Endometrium (tissue), 2 donors: ENCODE measurements around the gene ST7.
A peak's percentile ranks its signal among the peaks of the same experiment; 100 is the strongest.
"Not testable (repeated sequence)": the region's sequence is repeated elsewhere in the genome, so short reads cannot be mapped to it uniquely, and the experiment has no call there.

ENCODE experiments used
- FAIRE-seq: peaks from 2 replicates; lab custom pipeline; 2012; peaks lifted over from hg19 to GRCh38; lab: Jason Lieb, UNC
- donor health status: control.
- donor health status: control.

ST7 gene, protein sequence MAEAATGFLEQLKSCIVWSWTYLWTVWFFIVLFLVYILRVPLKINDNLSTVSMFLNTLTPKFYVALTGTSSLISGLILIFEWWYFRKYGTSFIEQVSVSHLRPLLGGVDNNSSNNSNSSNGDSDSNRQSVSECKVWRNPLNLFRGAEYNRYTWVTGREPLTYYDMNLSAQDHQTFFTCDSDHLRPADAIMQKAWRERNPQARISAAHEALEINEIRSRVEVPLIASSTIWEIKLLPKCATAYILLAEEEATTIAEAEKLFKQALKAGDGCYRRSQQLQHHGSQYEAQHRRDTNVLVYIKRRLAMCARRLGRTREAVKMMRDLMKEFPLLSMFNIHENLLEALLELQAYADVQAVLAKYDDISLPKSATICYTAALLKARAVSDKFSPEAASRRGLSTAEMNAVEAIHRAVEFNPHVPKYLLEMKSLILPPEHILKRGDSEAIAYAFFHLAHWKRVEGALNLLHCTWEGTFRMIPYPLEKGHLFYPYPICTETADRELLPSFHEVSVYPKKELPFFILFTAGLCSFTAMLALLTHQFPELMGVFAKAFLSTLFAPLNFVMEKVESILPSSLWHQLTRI

GRCh38 chr7:116953372-116953905 is at the start of gene ST7:
ST7 (plus strand) TSS chr7:116953501; CDS start chr7:116953541, 40 bp downstream.
- FAIRE-seq: no peak

DNA sequence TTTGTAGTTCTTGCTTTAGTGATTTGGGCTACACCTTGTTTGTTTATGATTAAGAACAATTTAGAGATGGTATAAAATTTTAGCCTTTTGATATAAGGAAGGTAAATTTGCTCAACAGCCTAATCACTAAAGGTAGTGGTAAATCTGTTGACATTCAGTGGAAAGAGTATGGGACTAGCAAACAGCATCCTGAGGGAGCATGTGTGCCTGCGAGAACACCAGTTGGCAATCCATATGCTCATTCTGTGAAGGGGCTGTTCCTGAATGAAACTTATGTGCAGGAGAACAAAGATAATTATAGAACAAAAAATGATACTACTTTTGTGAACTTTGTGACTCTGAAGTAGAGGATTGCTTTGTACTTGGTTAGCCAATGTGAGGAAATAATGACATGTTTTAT is 46.9 kb upstream of the ST7 start:
- FAIRE-seq: no peak

- FAIRE-seq: no peak
These were observed 42.9 kb upstream of the ST7 start for GRCh38 chr7:116910383-116910782.

GRCh38 chr7:116911801-116912200 is 41.5 kb upstream of the ST7 start:
- FAIRE-seq: peak; percentile 59

DNA sequence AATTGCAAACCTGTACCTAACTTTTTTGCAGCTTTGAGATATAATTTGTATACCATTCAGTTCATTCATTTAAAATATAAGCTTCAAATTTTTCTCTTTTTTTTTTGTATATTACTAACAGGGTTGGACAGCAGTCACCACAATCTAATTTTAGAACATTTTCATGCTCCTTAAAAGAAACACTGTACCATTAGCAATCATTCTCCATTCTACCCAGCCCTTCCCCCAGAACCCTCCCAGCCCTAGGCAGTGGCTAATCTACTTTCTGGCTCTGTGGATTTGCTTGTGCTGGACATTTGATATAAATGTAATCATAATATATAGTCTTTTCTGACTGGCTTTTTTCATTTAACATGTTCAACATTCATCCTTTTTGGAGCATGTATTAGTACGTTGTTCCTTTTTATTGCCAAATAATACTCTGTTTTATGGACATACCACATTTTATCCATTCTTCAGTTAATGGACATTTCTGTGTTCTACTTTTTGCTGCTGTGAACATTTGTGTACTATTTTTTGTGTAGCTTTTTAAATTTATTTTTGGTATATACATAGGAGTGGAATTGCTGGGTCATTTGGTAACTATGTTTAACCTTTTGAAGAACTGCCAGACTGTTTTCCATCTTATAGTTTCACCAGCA is 40.9 kb upstream of the ST7 start:
- FAIRE-seq: no peak

DNA sequence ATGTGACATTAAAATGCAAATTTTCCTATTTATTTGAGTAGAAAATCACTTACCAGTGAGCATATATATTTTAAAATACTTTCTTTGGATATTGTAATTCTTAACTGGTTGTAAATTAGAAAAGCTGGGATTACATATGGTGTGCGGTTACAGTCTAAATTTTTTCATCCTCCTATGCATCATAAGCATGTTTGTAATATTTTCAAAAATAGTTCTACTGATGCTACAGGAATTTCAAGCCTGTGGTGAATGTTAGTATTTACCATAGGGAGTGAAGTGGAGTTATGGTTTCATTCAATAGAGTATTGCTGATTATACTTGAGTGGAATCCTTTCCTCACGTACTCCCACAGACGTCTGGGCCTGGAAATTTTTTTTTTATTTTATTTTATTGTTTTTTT is 34.6 kb upstream of the ST7 start:
- no peak for FAIRE-seq

- no peak for FAIRE-seq
These were observed 32.9 kb upstream of the ST7 start for GRCh38 chr7:116920359-116920758.

DNA sequence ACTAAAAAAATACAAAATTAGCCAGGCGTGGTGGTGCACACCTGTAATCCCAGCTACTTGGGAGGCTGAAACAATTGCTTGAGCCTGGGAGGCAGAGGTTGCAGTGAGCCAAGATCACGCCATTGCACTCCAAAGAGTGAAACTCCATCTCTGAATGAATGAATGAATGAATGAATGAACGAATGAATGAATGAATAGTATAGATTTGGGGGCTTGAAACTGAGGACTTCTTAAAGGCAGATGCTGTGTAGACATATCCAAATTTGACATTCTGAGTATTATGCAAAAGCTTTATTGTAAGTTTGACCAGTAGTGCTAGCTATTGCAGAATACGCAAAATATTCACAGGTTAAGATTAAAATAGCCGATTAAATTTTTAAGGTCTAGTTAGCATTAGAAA is 30.8 kb upstream of the ST7 start:
- FAIRE-seq: no peak

- no peak for FAIRE-seq
These were observed 28.6 kb upstream of the ST7 start for GRCh38 chr7:116924741-116925140.

DNA sequence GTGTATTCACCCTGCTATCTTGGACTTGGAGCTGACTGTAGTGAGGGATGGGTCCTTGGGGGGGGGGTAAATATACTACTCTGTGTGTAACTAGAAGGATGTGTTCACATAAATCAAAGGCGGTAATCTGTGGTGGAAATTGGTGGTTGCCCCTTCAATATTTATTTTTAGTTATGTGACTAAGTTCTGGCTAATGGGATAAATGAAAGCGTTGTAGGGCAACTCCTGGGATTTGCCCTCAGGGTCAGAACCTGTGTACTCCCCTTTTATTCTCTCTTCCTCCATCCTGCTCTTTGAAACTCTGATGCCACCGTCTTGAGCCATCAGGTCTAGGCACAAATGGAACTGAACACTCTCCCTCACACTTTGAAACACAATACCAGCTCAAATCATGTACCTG is 24.3 kb upstream of the ST7 start:
- no peak for FAIRE-seq

DNA sequence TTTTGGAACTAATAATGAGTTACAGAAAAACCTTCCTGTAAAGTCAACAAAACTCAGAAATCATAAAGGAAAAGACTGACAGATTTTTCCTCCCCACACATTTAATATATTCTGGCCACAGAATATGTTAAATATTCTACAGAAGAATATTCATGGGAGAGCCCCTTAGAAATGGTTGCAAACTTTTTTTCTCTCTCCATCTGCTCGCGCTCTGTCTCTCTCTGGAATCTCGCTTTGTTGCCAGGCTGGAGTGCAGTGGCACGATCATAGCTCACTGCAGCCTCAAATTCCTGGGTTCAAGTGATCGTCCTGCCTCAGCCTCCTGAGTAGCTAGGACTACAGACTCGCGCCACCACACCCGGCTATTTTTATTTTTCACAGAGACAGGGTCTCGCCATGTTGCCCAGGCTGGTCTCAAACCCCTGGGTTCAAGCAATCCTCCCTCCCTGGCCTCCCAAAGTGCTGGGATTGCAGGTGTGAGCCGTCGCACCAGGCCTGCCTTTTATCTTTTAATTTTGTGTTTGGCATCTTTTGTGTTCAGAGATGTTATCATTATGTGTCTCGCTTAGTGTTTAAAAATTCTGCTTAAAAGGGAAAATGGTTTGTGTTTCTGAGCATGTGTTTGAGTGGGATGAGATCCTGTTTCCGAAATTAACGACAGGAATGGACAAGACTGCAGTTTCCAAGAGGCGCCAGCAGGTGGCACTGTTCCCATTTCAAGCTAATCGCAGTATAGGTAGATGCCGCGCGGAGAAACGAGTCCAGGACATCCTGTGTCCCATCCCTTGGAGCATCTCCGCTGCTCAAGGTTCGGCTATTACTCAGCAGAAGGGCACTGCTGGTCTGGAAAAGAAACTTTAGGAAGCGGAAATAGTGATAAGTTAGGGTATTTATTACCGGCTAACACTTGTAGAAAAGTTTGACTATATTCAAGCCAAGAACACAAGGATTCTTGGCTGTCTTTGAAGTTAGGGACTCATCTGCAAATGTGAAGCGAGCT is 23.1 kb upstream of the ST7 start:
- FAIRE-seq: peak; percentile 50

DNA sequence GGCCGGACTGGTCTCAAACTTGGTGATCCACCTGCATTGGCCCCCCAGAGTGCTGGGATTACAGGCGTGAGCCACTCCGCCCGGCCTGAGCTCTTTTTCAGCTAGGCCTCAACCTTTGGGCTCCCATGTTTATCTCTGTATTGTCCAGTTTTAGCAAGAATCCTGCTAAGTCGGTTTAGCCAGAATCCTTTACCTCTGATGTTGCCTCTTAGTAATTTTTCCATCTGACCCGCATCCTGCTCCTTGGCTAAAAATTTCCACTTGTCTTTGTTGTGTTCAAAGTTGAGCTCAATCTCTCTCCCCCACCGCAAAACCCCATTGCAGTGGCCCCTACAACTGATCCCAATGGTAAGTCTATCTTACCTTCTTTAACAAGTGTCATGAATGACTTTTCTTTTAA is 20.7 kb upstream of the ST7 start:
- FAIRE-seq: no peak

DNA sequence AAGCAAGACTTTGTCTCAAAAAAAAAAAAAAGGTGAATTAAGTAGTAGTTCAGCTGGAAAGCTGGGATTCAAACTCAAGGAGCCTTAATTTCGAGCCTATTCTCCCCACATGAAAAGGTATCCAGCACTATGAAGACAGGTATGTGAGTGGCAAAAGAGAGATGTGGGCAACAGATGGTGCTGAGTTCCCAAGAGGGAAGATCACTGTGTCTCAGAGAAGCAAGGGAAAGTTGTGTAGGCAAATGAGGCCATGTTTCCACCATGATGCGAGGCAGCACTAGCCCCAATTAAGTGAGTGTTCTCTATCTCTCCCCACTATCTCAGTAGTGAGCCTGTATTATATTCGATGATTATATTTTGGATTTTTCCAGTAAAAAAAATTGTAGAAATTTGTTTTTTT is 19.8 kb upstream of the ST7 start:
- no peak for FAIRE-seq

DNA sequence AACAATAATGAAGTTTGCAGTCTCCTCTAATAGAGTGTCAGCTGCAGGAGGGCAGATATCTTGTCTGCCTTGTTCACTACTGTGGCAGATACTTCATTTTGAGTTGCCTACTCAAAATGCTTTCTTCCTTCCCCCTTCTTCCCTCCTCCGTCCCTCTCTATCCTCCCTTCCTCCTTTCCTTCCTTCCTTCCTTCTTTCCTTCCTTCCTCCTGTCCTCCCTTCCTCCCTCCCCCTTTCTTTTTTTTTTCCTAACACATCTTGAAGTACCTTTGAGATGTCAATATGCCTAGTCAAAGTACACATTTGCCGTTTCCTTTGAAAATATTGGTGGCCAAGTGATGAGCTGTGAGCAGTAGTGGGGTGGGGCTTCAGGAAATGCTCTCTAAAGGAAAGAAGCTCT is 18.7 kb upstream of the ST7 start:
- FAIRE-seq: no peak

GRCh38 chr7:116936844-116937243 is 16.5 kb upstream of the ST7 start:
- not testable (repeated sequence) for FAIRE-seq

- no peak for FAIRE-seq
These were observed 14.6 kb upstream of the ST7 start for GRCh38 chr7:116938678-116939077.

GRCh38 chr7:116940689-116941370 is 12.5 kb upstream of the ST7 start:
- no peak for FAIRE-seq

GRCh38 chr7:116942504-116942903 is 10.8 kb upstream of the ST7 start:
- no peak for FAIRE-seq

DNA sequence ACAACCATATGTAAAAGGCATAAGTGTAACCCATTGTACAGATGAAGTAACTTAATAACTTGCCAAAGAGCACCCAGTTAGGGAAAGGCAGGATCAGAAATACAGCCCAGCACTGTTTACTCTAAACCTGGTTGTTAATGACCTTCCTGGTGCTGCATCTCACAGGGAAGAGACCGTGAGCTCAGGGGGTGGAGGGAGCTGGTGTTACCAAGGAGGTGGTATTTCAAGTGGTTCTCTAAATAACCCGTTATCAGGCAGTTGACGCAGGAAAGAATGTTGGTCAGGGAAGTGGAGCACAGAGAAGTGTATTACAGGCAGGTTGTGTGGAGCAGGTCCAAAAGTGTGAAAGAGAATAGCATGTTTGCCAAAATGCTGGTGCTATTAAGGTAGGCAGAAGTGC is 4.4 kb upstream of the ST7 start:
- no peak for FAIRE-seq

- no peak for FAIRE-seq
These were observed 3.1 kb upstream of the ST7 start for GRCh38 chr7:116949941-116950801.
